ENCODE data around the gene SLC26A1. TPM values are rescaled to one million over a fixed set of nuclear protein-coding genes. Genes with fewer than 3 reads are reported as not detected.

Gene SLC26A1
- total and polyA plus RNA-seq, 2 of the 13 experiments (the other 11 are each of a cell fraction or from before 2014, with no cell fraction given) = 5.4 to 22.9 TPM

GRCh38 chr4:974668-975067 lies 18.5 kb downstream of the SLC26A1 start:
- H3K79me2 ChIP-seq (ENCODE audit: insufficient read depth, low read length) = no peaks in the 10 kb centered on the region
- no peak overlapping the region for H3K9ac ChIP-seq (ENCODE audit: insufficient read depth, low read depth, low read length)
- no peak overlapping the region for H2AFZ ChIP-seq (ENCODE audit: low read length)
- DNase-seq (ENCODE audit: low spot score) (no peak), ATAC-seq (no peak), FAIRE-seq (no peak)
- WGBS (ENCODE audit: low lambda C conversion rate) = 8% methylated on average over 2 of the region's 9 CpGs
- POLR2A ChIA-PET = interaction anchor here (0.9 kb wide), 2 partner anchors 10 to 12 kb away, joined by 3 read pairs; partner anchors contain the start of gene IDUA
- H3K9me3 ChIP-seq (ENCODE audit: low read length) = no peaks in the 10 kb centered on the region
- peaks cover 29% of the 10 kb centered on the region for H3K4me1 ChIP-seq (ENCODE audit: insufficient read depth, low read length)
- no peak overlapping the region for H3K27ac ChIP-seq (ENCODE audit: extremely low read length, insufficient read depth, low read length)
- no peak overlapping the region for H3K4me2 ChIP-seq (ENCODE audit: low read depth, low read length)
- TF ChIP-seq ZFP90 (CRISPR knock-in tag; IDR thresholded peaks at IDR 0.05; ENCODE audit: borderline replicate concordance) (no peak), RELA (CRISPR knock-in tag; IDR thresholded peaks at IDR 0.05) (no peak), TOE1 (CRISPR knock-in tag; IDR thresholded peaks at IDR 0.05) (no peak), SOX5 (CRISPR knock-in tag; IDR thresholded peaks at IDR 0.05; ENCODE audit: borderline replicate concordance) (no peak), ZNF747 (CRISPR knock-in tag; IDR thresholded peaks at IDR 0.05; ENCODE audit: borderline replicate concordance) (no peak), ZNF674 (CRISPR knock-in tag; IDR thresholded peaks at IDR 0.05; ENCODE audit: low read depth) (no peak), ISL2 (CRISPR knock-in tag; IDR thresholded peaks at IDR 0.05) (no peak), PAX8 (CRISPR knock-in tag; IDR thresholded peaks at IDR 0.05; ENCODE audit: borderline replicate concordance) (no peak), NFIC (IDR thresholded peaks at IDR 0.05; ENCODE audit: low read length) (no peak), TFE3 (CRISPR knock-in tag; IDR thresholded peaks at IDR 0.05) (no peak), FUBP1 (CRISPR knock-in tag; IDR thresholded peaks at IDR 0.05; ENCODE audit: borderline replicate concordance) (no peak)
- H3K27me3 ChIP-seq (ENCODE audit: control insufficient read depth in 1 of 2, insufficient read depth in 2 of 2, low read length in 2 of 2) = peaks cover 0 to 3% of the 10 kb centered on the region in 2 experiments; a peak in 3 of 5 replicates
- no peak overlapping the region for H3K4me3 ChIP-seq (replicated peaks in 1 of 3; ENCODE audit: insufficient read depth in 1 of 3, low read depth in 2 of 3, low read length in 3 of 3)
- no TSS peak for BruUV-seq (replicated peaks)
- no peaks in the 10 kb centered on the region for H3K36me3 ChIP-seq (replicated peaks in 1 of 2; ENCODE audit: control insufficient read depth in 1 of 2, insufficient read depth in 2 of 2, low read length in 2 of 2)
- in situ Hi-C loops (cut with HindIII; ENCODE audit: extremely low pct_ligation_motif_present, low pct_unique_long_range_greater_than_20kb) (no loop called here), intact Hi-C loops (cut with micrococcal nuclease; ENCODE audit: unreplicated experiment) (no loop called here)
- CTCF ChIA-PET (ENCODE audit: low intra/inter-chr PET ratio, low total read pairs) = no interaction called here
- H4K20me1 ChIP-seq (ENCODE audit: insufficient read depth, low read length) = peaks cover 3% of the 10 kb centered on the region; the same call in 1 of the 2 replicates

All from HepG2 (cell line).